Measurements from ENCODE around the gene GPR87. TPM values are rescaled to one million over a fixed set of nuclear protein-coding genes. Genes with fewer than 3 reads are reported as not detected.

GPR87 gene
- total RNA-seq, 1 donor from 2014 or later = 0.09 TPM

Other genes starting within 250 kb of the GPR87 start
- 1.6 and 1.8 TPM in 2 replicates for gene MED12L, start 231.2 kb downstream of the GPR87 start, total RNA-seq
- gene GPR171, start 113.6 kb downstream of the GPR87 start, total RNA-seq = 154 and 170 TPM in 2 replicates
- gene P2RY14, start 38.3 kb downstream of the GPR87 start, total RNA-seq = 0.48 and 0.57 TPM in 2 replicates
- gene P2RY13, start 12.7 kb upstream of the GPR87 start, total RNA-seq = not detected in 2 replicates
- not detected in 2 replicates for gene P2RY12, start 67.9 kb upstream of the GPR87 start, total RNA-seq
- gene IGSF10, start 144.2 kb upstream of the GPR87 start, total RNA-seq = not detected in 2 replicates